Measurements from ENCODE around the gene RASIP1.

GRCh38 chr19:48719263-48720171, 20.9 kb downstream of the RASIP1 start, which contains the start of gene MAMSTR:
- no peak for TF ChIP-seq CTCF (IDR thresholded peaks at IDR 0.05)
- TF ChIP-seq ZFX (IDR thresholded peaks at IDR 0.05; ENCODE audit: borderline replicate concordance) = no peak

Data from 22Rv1 (cell line).